CD14-positive monocyte (primary cell): ENCODE results near the gene TBC1D32. TPM values are rescaled to one million over a fixed set of nuclear protein-coding genes. Genes with fewer than 3 reads are reported as not detected.
A peak's percentile ranks its signal among the peaks of the same experiment; 100 is the strongest.
"Not testable (repeated sequence)": the region's sequence is repeated elsewhere in the genome, so short reads cannot be mapped to it uniquely, and the experiment has no call there.

ENCODE experiments used
- DNase-seq, 3 donors: peaks; one replicate each; pipeline ENCODE4 v3.0.0-alpha.2; 2011 to 2022
- H2AFZ ChIP-seq: 2 replicates; pipeline ENCODE4 v1.6.0; 2012; ENCODE audit warnings: mild to moderate bottlenecking, low read depth, low read length, inconsistent platforms; ENCODE audit not compliant: insufficient read depth, poor library complexity, severe bottlenecking
- H3K27ac ChIP-seq, 2 donors: 1 replicate in 1 of 2; 2 replicates in 1 of 2; pipeline ENCODE4 v1.5.1; 2012 to 2013; ENCODE audit warnings: low read length in 2 of 2, control low read depth in 1 of 2, inconsistent platforms in 1 of 2, low read depth in 1 of 2, mild to moderate bottlenecking in 1 of 2
- H3K27me3 ChIP-seq, 2 donors: one replicate each; pipeline versions ENCODE4 v1.6.0 to v1.6.1; 2011 to 2013; ENCODE audit warnings: low read length in 2 of 2; ENCODE audit not compliant: control insufficient read depth in 2 of 2, insufficient read depth in 2 of 2
- H3K36me3 ChIP-seq, 2 donors: replicated peaks in 1 of 2; 1 replicate in 1 of 2; 2 replicates in 1 of 2; pipeline versions ENCODE4 v1.5.1 to v1.6.1; 2012 to 2013; ENCODE audit warnings: low read length in 2 of 2, control low read depth in 1 of 2, inconsistent platforms in 1 of 2, mild to moderate bottlenecking in 1 of 2; ENCODE audit not compliant: insufficient read depth in 2 of 2, control insufficient read depth in 1 of 2
- H3K4me1 ChIP-seq, 2 donors: 1 replicate in 1 of 2; 2 replicates in 1 of 2; pipeline versions ENCODE4 v1.5.1 to v1.6.1; 2012 to 2013; ENCODE audit warnings: low read length in 2 of 2, control low read depth in 1 of 2, inconsistent platforms in 1 of 2, mild to moderate bottlenecking in 1 of 2, moderate library complexity in 1 of 2; ENCODE audit not compliant: insufficient read depth in 2 of 2, control insufficient read depth in 1 of 2
- H3K4me2 ChIP-seq: replicated peaks from 2 replicates; pipeline ENCODE3; 2012; ENCODE audit warnings: low read length, moderate library complexity, mild to moderate bottlenecking; ENCODE audit not compliant: poor library complexity, severe bottlenecking; ENCODE audit errors: extremely low read depth
- H3K4me3 ChIP-seq, 3 experiments: fragments of 200-600 bp in 1 of 3; sonication (generic) in 1 of 3; replicated peaks in 1 of 3; 1 replicate in 2 of 3; 2 replicates in 1 of 3; pipeline ENCODE4 v1.5.1; 2011 to 2013; ENCODE audit warnings: low read length in 3 of 3, mild to moderate bottlenecking in 3 of 3, control low read depth in 2 of 3, low read depth in 2 of 3, inconsistent platforms in 1 of 3, moderate library complexity in 1 of 3
- H3K79me2 ChIP-seq: 2 replicates; pipeline ENCODE4 v1.6.0; 2012; ENCODE audit warnings: mild to moderate bottlenecking, control low read depth, inconsistent platforms, low read length, moderate library complexity; ENCODE audit not compliant: insufficient read depth
- H3K9ac ChIP-seq: 2 replicates; pipeline ENCODE4 v1.6.0; 2017; ENCODE audit warnings: low read length, mild to moderate bottlenecking; ENCODE audit not compliant: insufficient read depth, poor library complexity, severe bottlenecking
- H3K9me3 ChIP-seq, 2 donors: replicated peaks in 1 of 2; 1 replicate in 1 of 2; 2 replicates in 1 of 2; pipeline versions ENCODE4 v1.5.1 to v1.6.1; 2012 to 2013; ENCODE audit warnings: low read length in 2 of 2, control low read depth in 1 of 2; ENCODE audit not compliant: control insufficient read depth in 1 of 2, insufficient read depth in 1 of 2
- H4K20me1 ChIP-seq: 2 replicates; pipeline ENCODE4 v1.6.0; 2012; ENCODE audit warnings: mild to moderate bottlenecking, low read length, control low read depth, moderate library complexity; ENCODE audit not compliant: insufficient read depth
- H3K27ac Mint-ChIP-seq, 7 donors: one replicate each; pipeline ENCODE4 v1.8.0; 2020; ENCODE audit warnings: mild to moderate bottlenecking in 7 of 7, mixed read lengths in 7 of 7, moderate library complexity in 6 of 7, inconsistent platforms in 2 of 7
- H3K27me3 Mint-ChIP-seq, 3 donors: one replicate each; pipeline ENCODE4 v1.8.0; 2021 to 2022; ENCODE audit warnings: low read depth in 3 of 3, mild to moderate bottlenecking in 3 of 3, mixed read lengths in 3 of 3, moderate library complexity in 3 of 3, inconsistent platforms in 1 of 3
- H3K36me3 Mint-ChIP-seq, 2 donors: one replicate each; pipeline ENCODE4 v1.8.0; 2020; ENCODE audit warnings: mixed read lengths in 2 of 2, inconsistent platforms in 1 of 2, mild to moderate bottlenecking in 1 of 2
- H3K4me1 Mint-ChIP-seq: one replicate; pipeline ENCODE4 v1.8.0; 2020; ENCODE audit warnings: mild to moderate bottlenecking, mixed read lengths
- H3K4me3 Mint-ChIP-seq, 2 donors: one replicate each; pipeline ENCODE4 v1.8.0; 2020; ENCODE audit warnings: mild to moderate bottlenecking in 2 of 2, mixed read lengths in 2 of 2, moderate library complexity in 1 of 2
- H3K9me3 Mint-ChIP-seq, 7 donors: one replicate each; pipeline ENCODE4 v1.8.0; 2020 to 2022; ENCODE audit warnings: mixed read lengths in 7 of 7, mild to moderate bottlenecking in 6 of 7, moderate library complexity in 6 of 7, inconsistent platforms in 2 of 7
- CTCF ChIP-seq: fragments of 200-600 bp; IDR thresholded peaks from one replicate; pipeline ENCODE4 v1.8.0; 2022; ENCODE audit warnings: antibody characterized with exemption, mild to moderate bottlenecking
- whole genome bisulfite sequencing: methylation state at CpG from one replicate; pipeline ENCODE4 v1.1.5; 2013; ENCODE audit warnings: missing lambda C conversion rate; ENCODE audit not compliant: insufficient coverage; 5-methylcytosine and 5-hydroxymethylcytosine counted together
- intact Hi-C, 2 donors: fragments of 100-400 bp; cut with micrococcal nuclease; formaldehyde crosslinking; loops; one replicate each; pipeline versions ENCODE4 v1.15.0 to v1.15.1; 2023
- polyA plus RNA-seq, 3 donors: library from polyadenylated mRNA; depleted of rRNA in 1 of 3; unstranded in 2 of 3; stranded (reverse) in 1 of 3; fragments of 300-500 nt in 2 of 3; fragments of >200 nt in 1 of 3; fragmentation: Illumina TruSeq in 2 of 3; gene quantifications; 1 replicate in 2 of 3; 2 replicates in 1 of 3; pipeline ENCODE4 v1.2.3, GENCODE V29; 2012 to 2021

The TBC1D32 gene
- polyA plus RNA-seq, 3 donors, result 0.23 to 0.64 TPM; not detected in 1

- H2AFZ ChIP-seq, result no peak overlapping the region
- no peak overlapping the region for H3K27ac ChIP-seq
- H3K27me3 ChIP-seq, result no peaks in the 10 kb centered on the region
- no peaks in the 10 kb centered on the region for H3K9me3 ChIP-seq
- no peaks in the 10 kb centered on the region for H3K4me1 ChIP-seq
- intact Hi-C loops, result no loop called here
- peaks cover 0 to 4% (median 2%) of the 10 kb centered on the region in 7 donors for H3K9me3 Mint-ChIP-seq
- no peaks in the 10 kb centered on the region for H3K79me2 ChIP-seq
- H3K27ac Mint-ChIP-seq, result no peak overlapping the region
- H3K4me3 Mint-ChIP-seq, result no peak overlapping the region
- peak; percentile 65 for TF ChIP-seq CTCF
- H3K4me3 ChIP-seq, result no peak overlapping the region
- WGBS, result no CpG with 5 or more reads among the region's 7 CpGs
- peaks cover 0 to 2% of the 10 kb centered on the region in 2 donors for H3K36me3 Mint-ChIP-seq
- no peak overlapping the region for H3K9ac ChIP-seq
- H3K27me3 Mint-ChIP-seq, result no peaks in the 10 kb centered on the region
- peaks cover 2% of the 10 kb centered on the region for H3K4me1 Mint-ChIP-seq
- H4K20me1 ChIP-seq, result no peaks in the 10 kb centered on the region
- DNase-seq, result peak in 1 of 3 donors; percentile 5
- H3K4me2 ChIP-seq, result no peak overlapping the region
- no peaks in the 10 kb centered on the region for H3K36me3 ChIP-seq
Observed at GRCh38 chr6:121305957-121306607, 28.2 kb downstream of the TBC1D32 start.

DNA sequence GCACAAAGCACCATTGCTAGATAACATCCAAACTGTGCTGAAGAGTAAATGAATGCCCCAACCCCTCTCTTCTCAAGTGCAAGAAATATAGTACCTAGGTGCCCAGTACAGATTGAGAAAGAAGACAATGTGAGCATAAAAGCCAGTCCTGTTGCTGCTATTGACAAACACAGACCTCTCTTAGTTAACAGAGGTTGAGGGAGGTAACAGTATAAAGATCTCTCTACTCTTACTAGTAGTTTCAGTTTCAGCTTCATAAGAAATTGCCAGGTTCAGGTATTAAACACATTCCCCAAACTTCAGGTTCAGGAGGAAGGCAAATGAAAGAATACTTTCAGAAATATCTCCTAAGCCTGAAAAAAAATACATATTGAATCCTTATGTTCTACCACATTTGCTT, 31.4 kb downstream of the TBC1D32 start:
- TF ChIP-seq CTCF, result no peak
- Histone ChIP-seq H3K36me3 (no peaks in the 10 kb centered on the region), H3K27ac (no peak overlapping the region), H2AFZ (no peak overlapping the region), H3K79me2 (no peaks in the 10 kb centered on the region), H4K20me1 (no peaks in the 10 kb centered on the region), H3K4me2 (no peak overlapping the region), H3K9ac (no peak overlapping the region), H3K4me1 (no peaks in the 10 kb centered on the region), H3K9me3 (no peaks in the 10 kb centered on the region), H3K4me3 (no peak overlapping the region), H3K27me3 (no peaks in the 10 kb centered on the region)
- peaks cover 0 to 3% (median 0%) of the 10 kb centered on the region in 7 donors for H3K9me3 Mint-ChIP-seq
- no peak overlapping the region for H3K4me3 Mint-ChIP-seq
- H3K36me3 Mint-ChIP-seq, result peaks cover 0 to 2% of the 10 kb centered on the region in 2 donors
- no peaks in the 10 kb centered on the region for H3K4me1 Mint-ChIP-seq
- no peak for DNase-seq
- intact Hi-C loops, result no loop called here
- H3K27ac Mint-ChIP-seq, result no peak overlapping the region
- no peaks in the 10 kb centered on the region for H3K27me3 Mint-ChIP-seq

DNA sequence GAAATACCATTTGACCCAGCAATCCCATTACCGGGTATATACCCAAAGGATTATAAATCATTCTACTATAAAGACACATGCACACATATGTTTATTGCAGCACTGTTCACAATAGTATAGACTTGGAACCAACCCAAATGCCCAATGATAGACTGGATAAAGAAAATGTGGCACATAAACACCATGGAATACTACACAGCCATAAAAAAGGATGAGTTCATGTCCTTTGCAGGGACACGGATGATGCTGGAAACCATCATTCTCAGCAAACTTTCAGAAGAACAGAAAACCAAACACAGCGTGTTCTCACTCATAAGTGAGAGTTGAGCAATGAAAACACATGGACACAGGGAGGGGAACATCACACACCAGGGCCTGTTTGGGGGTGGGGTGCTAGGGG, 33.1 kb downstream of the TBC1D32 start:
- H3K79me2 ChIP-seq, H3K27ac Mint-ChIP-seq, H3K27me3 ChIP-seq, H3K36me3 Mint-ChIP-seq, H3K27ac ChIP-seq, DNase-seq, H3K36me3 ChIP-seq, H3K4me1 ChIP-seq, H3K4me1 Mint-ChIP-seq, H3K4me3 Mint-ChIP-seq, H2AFZ ChIP-seq, H3K4me2 ChIP-seq, H3K27me3 Mint-ChIP-seq, H3K9me3 Mint-ChIP-seq, H3K4me3 ChIP-seq, H3K9me3 ChIP-seq, H4K20me1 ChIP-seq, H3K9ac ChIP-seq, intact Hi-C loops: not testable (repeated sequence)
- no CpG with 5 or more reads among the region's 3 CpGs for WGBS
